GM12878 (cell line): ENCODE measurements around the gene EPHB2. TPM values are rescaled to one million over a fixed set of nuclear protein-coding genes. Genes with fewer than 3 reads are reported as not detected.

ENCODE experiments used
- ATAC-seq: fragments of 200-7000 bp; cut with Tn5 transposase; 3 replicates; pipeline ENCODE4 v1.9.1; 2020; ENCODE audit warnings: mild to moderate bottlenecking, moderate library complexity
- BruUV-seq: library from RNA; stranded (reverse); fragments of 400-500 nt; replicated peaks from 2 replicates; lab custom pipeline; 2021; lab: Mats Ljungman, UMichigan
- CTCF ChIA-PET: fragments of 300-600 bp; sonication (Branson Sonifier 250); formaldehyde crosslinking; extraction: SDS; loops from one replicate; lab custom pipeline; 2021; ENCODE audit warnings: inconsistent platforms; lab: Yijun Ruan, JAX
- POLR2A ChIA-PET: fragments of 350-600 bp; formaldehyde crosslinking; extraction: SDS; loops from one replicate; lab custom pipeline; 2021; ENCODE audit warnings: inconsistent platforms; lab: Charles Lee
- RAD21 ChIA-PET: fragments of 300-600 bp; sonication (Branson Sonifier 250); formaldehyde crosslinking; loops from one replicate; lab custom pipeline; 2023; ENCODE audit warnings: antibody characterized with exemption; ENCODE audit not compliant: unreplicated experiment; lab: Charles Lee
- SMC1A ChIA-PET: fragments of 300-600 bp; sonication (Branson Sonifier 250); formaldehyde crosslinking; loops from one replicate; lab custom pipeline; 2023; ENCODE audit not compliant: unreplicated experiment, uncharacterized antibody; lab: Charles Lee
- DNase-seq: peaks from one replicate; pipeline ENCODE4 v3.0.0-alpha.2; 2011; ENCODE audit warnings: low read depth, low spot score
- FAIRE-seq: peaks from 3 replicates; lab custom pipeline; 2011; peaks lifted over from hg19 to GRCh38; lab: Jason Lieb, UNC
- H2AFZ ChIP-seq: 2 replicates; pipeline ENCODE4 v1.6.0; 2011; ENCODE audit warnings: low read depth, low read length, control low read depth; ENCODE audit not compliant: control insufficient read depth
- H3K27ac ChIP-seq: 2 replicates; pipeline ENCODE4 v1.5.1; 2011; ENCODE audit warnings: control low read depth; ENCODE audit not compliant: control insufficient read depth, insufficient read depth
- H3K27me3 ChIP-seq, 2 experiments: replicated peaks in 1 of 2; 2 replicates each; pipeline versions ENCODE4 v1.6.0 to v1.6.1; 2011; ENCODE audit warnings: low read length in 1 of 2; ENCODE audit not compliant: control insufficient read depth in 2 of 2, insufficient read depth in 2 of 2
- H3K36me3 ChIP-seq, 2 experiments: 2 replicates each; pipeline ENCODE4 v1.5.1; 2011; ENCODE audit warnings: low read length in 1 of 2; ENCODE audit not compliant: control insufficient read depth in 2 of 2, insufficient read depth in 2 of 2
- H3K4me1 ChIP-seq: 2 replicates; pipeline ENCODE4 v1.6.1; 2011; ENCODE audit warnings: mild to moderate bottlenecking, low read length, moderate library complexity, mixed read lengths; ENCODE audit not compliant: control insufficient read depth, insufficient read depth
- H3K4me2 ChIP-seq: 2 replicates; pipeline ENCODE4 v1.6.0; 2011; ENCODE audit warnings: control low read depth; ENCODE audit not compliant: control insufficient read depth, insufficient read depth
- H3K4me3 ChIP-seq: fragments of 200-600 bp; sonication (generic); 2 replicates; pipeline ENCODE4 v1.5.1; 2016
- H3K79me2 ChIP-seq: 2 replicates; pipeline ENCODE4 v1.6.0; 2011; ENCODE audit warnings: low read length; ENCODE audit not compliant: control insufficient read depth, insufficient read depth
- H3K9ac ChIP-seq: 2 replicates; pipeline ENCODE4 v1.8.0; 2011; ENCODE audit warnings: low read length, control low read depth, mixed read lengths; ENCODE audit not compliant: control insufficient read depth, insufficient read depth
- H3K9me3 ChIP-seq: replicated peaks from 3 replicates; pipeline ENCODE4 v1.5.1; 2011; ENCODE audit warnings: mild to moderate bottlenecking, low read length; ENCODE audit not compliant: control insufficient read depth, insufficient read depth
- H4K20me1 ChIP-seq: 2 replicates; pipeline ENCODE4 v1.6.0; 2011; ENCODE audit not compliant: control insufficient read depth, insufficient read depth
- GABPA ChIP-seq: IDR thresholded peaks from 2 replicates; pipeline ENCODE4 v1.6.1; 2014; ENCODE audit warnings: antibody characterized with exemption, low read depth, mild to moderate bottlenecking, inconsistent platforms
- GATAD2B ChIP-seq: fragments of 450-650 bp; conservative IDR thresholded peaks from 2 replicates; pipeline ENCODE4 v1.6.1; 2017; ENCODE audit warnings: low read depth, mild to moderate bottlenecking, moderate library complexity
- HDAC2 ChIP-seq: fragments of 200-600 bp; sonication (generic); IDR thresholded peaks from 2 replicates; pipeline ENCODE4 v1.6.1; 2017
- MLLT1 ChIP-seq: fragments of 450-650 bp; IDR thresholded peaks from 2 replicates; pipeline ENCODE4 v1.6.1; 2016; ENCODE audit warnings: mild to moderate bottlenecking
- NR2F1 ChIP-seq: fragments of 450-650 bp; conservative IDR thresholded peaks from 2 replicates; pipeline ENCODE4 v1.6.1; 2017; ENCODE audit warnings: mild to moderate bottlenecking
- NRF1 ChIP-seq: conservative IDR thresholded peaks from 2 replicates; pipeline ENCODE4 v1.6.1; 2011; ENCODE audit warnings: mild to moderate bottlenecking, low read depth, low read length, improper control_type of control experiment
- SP1 ChIP-seq: IDR thresholded peaks from one replicate; pipeline ENCODE4 v1.6.1; 2011; ENCODE audit warnings: low read depth, low read length
- SPI1 ChIP-seq: IDR thresholded peaks from 2 replicates; pipeline ENCODE4 v1.6.1; 2011; ENCODE audit warnings: low read depth, mild to moderate bottlenecking, low read length, moderate library complexity, borderline replicate concordance; ENCODE audit not compliant: insufficient read depth
- WGBS: methylation state at CpG from one replicate; pipeline ENCODE4 v1.1.6; 2016; ENCODE audit warnings: low lambda C conversion rate; ENCODE audit not compliant: insufficient replicate concordance, insufficient coverage; ENCODE audit errors: missing lambda C conversion rate; 5-methylcytosine and 5-hydroxymethylcytosine counted together
- in situ Hi-C: fragments of 300-500 bp; cut with MboI; formaldehyde crosslinking; loops from 9 replicates; pipeline ENCODE4 v1.14.3; 2018; ENCODE audit warnings: mixed read lengths
- intact Hi-C: fragments of 100-400 bp; cut with micrococcal nuclease; formaldehyde crosslinking; loops from one replicate; pipeline ENCODE4 v1.14.2; 2022; ENCODE audit not compliant: unreplicated experiment
- polyA plus RNA-seq, 11 experiments: library from polyadenylated mRNA; depleted of rRNA in 4 of 11; unstranded in 6 of 11; stranded (reverse) in 5 of 11; fragments of >200 nt; fragmentation: Nextera tagmentation in 4 of 11; fragmentation: Illumina TruSeq in 1 of 11; extraction: Ambion mirVana in 4 of 11; extraction: Trizol in 1 of 11; gene quantifications; 1 replicate in 1 of 11; 2 replicates in 10 of 11; pipeline versions ENCODE4 v1.2.1 to v1.2.3, GENCODE V29; 2011 to 2016; ENCODE audit warnings: inconsistent platforms in 2 of 11, missing spikeins in 2 of 11, low read depth in 1 of 11
- total RNA-seq, 4 experiments: library from RNA; depleted of rRNA in 3 of 4; stranded (reverse); fragments of >200 nt in 3 of 4; fragmentation: Illumina TruSeq in 1 of 4; extraction: Trizol in 1 of 4; gene quantifications; 2 replicates each; pipeline versions ENCODE4 v1.2.1 to v1.2.3, GENCODE V29; 2013 to 2021

EPHB2 gene
- total and polyA plus RNA-seq, 10 of the 15 experiments (the other 5 are each of a cell fraction or from before 2014, with no cell fraction given), result 0.13 to 3.3 (median 0.92) TPM

GRCh38 chr1:22769932-22770331 is 59.3 kb downstream of the EPHB2 start:
- Histone ChIP-seq H3K4me2 (no peak overlapping the region), H3K79me2 (no peaks in the 10 kb centered on the region), H2AFZ (no peak overlapping the region), H3K4me1 (no peaks in the 10 kb centered on the region), H3K4me3 (no peak overlapping the region), H3K36me3 (no peaks in the 10 kb centered on the region), H3K27me3 (no peaks in the 10 kb centered on the region; a peak in 2 of 4 replicates), H3K27ac (no peak overlapping the region), H4K20me1 (no peaks in the 10 kb centered on the region), H3K9me3 (no peaks in the 10 kb centered on the region), H3K9ac (no peak overlapping the region)
- in situ Hi-C loops (no loop called here), intact Hi-C loops (no loop called here)
- ChIA-PET CTCF (no interaction called here), SMC1A (no interaction called here), RAD21 (no interaction called here), POLR2A (no interaction called here)
- DNase-seq, result no peak
- no TSS peak for BruUV-seq
- ATAC-seq, result no peak
- 32% methylated on average over 6 of the region's 6 CpGs for WGBS
- no peak for TF ChIP-seq HDAC2
- TF ChIP-seq GABPA, result no peak
- no peak for TF ChIP-seq SPI1
- TF ChIP-seq NRF1, result no peak
- no peak for TF ChIP-seq MLLT1
- no peak for TF ChIP-seq SP1
- no peak for TF ChIP-seq NR2F1
- TF ChIP-seq GATAD2B, result no peak
- FAIRE-seq, result no peak
